Endodermal cell (in vitro differentiated cells): Measurements from ENCODE around the gene ZNF165. TPM values are rescaled to one million over a fixed set of nuclear protein-coding genes. Genes with fewer than 3 reads are reported as not detected.

Experiments
- DNase-seq: peaks from one replicate; pipeline ENCODE4 v3.0.0-alpha.2; 2017
- H3K27ac ChIP-seq: 2 replicates; pipeline ENCODE4 v1.5.1; 2013; ENCODE audit warnings: mild to moderate bottlenecking, low read depth, low read length, moderate library complexity
- H3K27me3 ChIP-seq: 2 replicates; pipeline ENCODE4 v1.6.1; 2013; ENCODE audit warnings: mild to moderate bottlenecking, low read length, moderate library complexity; ENCODE audit not compliant: insufficient read depth, control insufficient read depth, poor library complexity, severe bottlenecking
- H3K36me3 ChIP-seq: 2 replicates; pipeline ENCODE4 v1.7.0; 2013; ENCODE audit warnings: mild to moderate bottlenecking, low read length, moderate library complexity; ENCODE audit not compliant: control insufficient read depth, insufficient read depth
- H3K4me1 ChIP-seq: one replicate; pipeline ENCODE4 v1.7.0; 2013; ENCODE audit warnings: low read length; ENCODE audit not compliant: control insufficient read depth, insufficient read depth
- H3K4me3 ChIP-seq: 2 replicates; pipeline ENCODE4 v1.5.1; 2013; ENCODE audit warnings: mild to moderate bottlenecking, low read length, moderate library complexity
- H3K9ac ChIP-seq: 2 replicates; pipeline ENCODE4 v1.6.1; 2013; ENCODE audit warnings: mild to moderate bottlenecking, low read length, moderate library complexity; ENCODE audit not compliant: poor library complexity, severe bottlenecking; ENCODE audit errors: extremely low read depth
- H3K9me3 ChIP-seq: 2 replicates; pipeline ENCODE4 v1.6.1; 2013; ENCODE audit warnings: mild to moderate bottlenecking, low read length, moderate library complexity; ENCODE audit not compliant: control insufficient read depth
- H3K27ac Mint-ChIP-seq: 2 replicates; pipeline ENCODE4 v1.8.0; 2020; ENCODE audit warnings: mixed read lengths
- H3K27me3 Mint-ChIP-seq: 2 replicates; pipeline ENCODE4 v1.8.0; 2021; ENCODE audit warnings: mild to moderate bottlenecking, mixed read lengths; ENCODE audit not compliant: insufficient read depth
- H3K36me3 Mint-ChIP-seq: 2 replicates; pipeline ENCODE4 v1.8.0; 2020; ENCODE audit warnings: low read depth, mixed read lengths
- H3K4me1 Mint-ChIP-seq: 2 replicates; pipeline ENCODE4 v1.8.0; 2020; ENCODE audit warnings: mixed read lengths
- H3K4me3 Mint-ChIP-seq: 2 replicates; pipeline ENCODE4 v1.8.0; 2020; ENCODE audit warnings: mild to moderate bottlenecking, moderate library complexity, mixed read lengths
- H3K9me3 Mint-ChIP-seq: 2 replicates; pipeline ENCODE4 v1.8.0; 2020; ENCODE audit warnings: mild to moderate bottlenecking, mixed read lengths
- WGBS, 2 experiments: methylation state at CpG; one replicate each; pipeline versions ENCODE4 v1.1.5 to v1.1.7; 2013; ENCODE audit warnings: missing lambda C conversion rate in 2 of 2, mixed read lengths in 1 of 2; ENCODE audit not compliant: insufficient coverage in 1 of 2, insufficient read length in 1 of 2; 5-methylcytosine and 5-hydroxymethylcytosine counted together
- total RNA-seq, 2 donors: library from RNA; stranded (reverse); fragmentation: NEBNext Ultra II Directional in 1 of 2; extraction: Animal tissue kit (Norgen Biotek cat#: 25700) in 1 of 2; gene quantifications; 2 replicates in 1 of 2; 3 replicates in 1 of 2; pipeline ENCODE4 v1.2.1, GENCODE V29; 2021
- TF ChIP-seq, protein P1 (sequence below): fragments of 200-600 bp; sonication (generic); conservative IDR thresholded peaks from 2 replicates; pipeline ENCODE4 v1.5.0; 2021; ENCODE audit warnings: antibody characterized with exemption, mild to moderate bottlenecking

Gene ZNF165
- total RNA-seq, 2 donors from 2014 or later = 5.7 to 7.1 TPM

DNA sequence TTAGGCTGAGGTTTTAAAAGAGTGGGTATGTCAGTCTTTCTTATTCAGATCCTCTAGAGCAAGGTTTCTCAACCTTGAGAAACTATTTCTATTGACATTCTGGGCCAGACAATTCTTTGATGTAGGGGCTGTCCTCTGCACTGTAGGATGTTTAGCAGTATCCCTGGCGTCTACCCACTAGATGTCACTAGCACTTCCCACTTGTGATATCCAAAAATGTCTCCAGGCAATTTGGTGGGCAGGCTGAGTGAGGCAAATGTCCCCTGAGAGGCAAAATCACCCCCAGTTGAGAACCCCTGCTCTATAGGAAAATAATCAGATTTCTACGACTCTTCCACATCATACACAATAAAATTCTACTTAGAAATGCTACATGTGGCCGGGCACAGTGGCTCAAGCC lies 53.6 kb downstream of the ZNF165 start:
- peaks cover 12% of the 10 kb centered on the region for H3K36me3 ChIP-seq
- 43 to 63% methylated on average over 1 to 3 of the region's 3 CpGs for WGBS, 2 experiments
- peak; percentile 59 for DNase-seq

DNA sequence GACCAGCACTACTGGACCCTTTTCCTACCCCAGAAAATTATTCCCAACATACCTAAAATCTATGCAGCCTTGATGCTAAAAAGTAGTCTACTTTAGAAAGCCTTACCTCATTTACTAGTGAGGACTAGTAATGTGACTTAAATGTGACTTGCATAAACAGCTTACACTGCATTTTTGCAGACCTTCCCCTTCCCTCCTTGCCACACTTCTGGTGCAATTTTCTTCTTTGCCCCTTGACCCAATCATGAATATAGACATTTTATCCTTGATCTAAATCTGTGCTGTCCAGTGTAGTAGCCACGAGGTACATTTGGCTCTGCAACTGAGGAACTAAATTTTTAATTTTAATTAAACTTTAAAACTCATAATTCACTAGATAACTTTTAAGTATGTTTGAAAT lies 54.3 kb downstream of the ZNF165 start:
- H3K4me1 Mint-ChIP-seq = peaks cover 21% of the 10 kb centered on the region
- Histone ChIP-seq H3K27ac (no peak overlapping the region), H3K36me3 (peaks cover 5% of the 10 kb centered on the region), H3K4me3 (no peak overlapping the region), H3K4me1 (no peaks in the 10 kb centered on the region), H3K9ac (no peak overlapping the region), H3K27me3 (peaks cover under 1% of the 10 kb centered on the region), H3K9me3 (no peaks in the 10 kb centered on the region)
- no peak overlapping the region for H3K27ac Mint-ChIP-seq
- TF ChIP-seq, protein P1, sequence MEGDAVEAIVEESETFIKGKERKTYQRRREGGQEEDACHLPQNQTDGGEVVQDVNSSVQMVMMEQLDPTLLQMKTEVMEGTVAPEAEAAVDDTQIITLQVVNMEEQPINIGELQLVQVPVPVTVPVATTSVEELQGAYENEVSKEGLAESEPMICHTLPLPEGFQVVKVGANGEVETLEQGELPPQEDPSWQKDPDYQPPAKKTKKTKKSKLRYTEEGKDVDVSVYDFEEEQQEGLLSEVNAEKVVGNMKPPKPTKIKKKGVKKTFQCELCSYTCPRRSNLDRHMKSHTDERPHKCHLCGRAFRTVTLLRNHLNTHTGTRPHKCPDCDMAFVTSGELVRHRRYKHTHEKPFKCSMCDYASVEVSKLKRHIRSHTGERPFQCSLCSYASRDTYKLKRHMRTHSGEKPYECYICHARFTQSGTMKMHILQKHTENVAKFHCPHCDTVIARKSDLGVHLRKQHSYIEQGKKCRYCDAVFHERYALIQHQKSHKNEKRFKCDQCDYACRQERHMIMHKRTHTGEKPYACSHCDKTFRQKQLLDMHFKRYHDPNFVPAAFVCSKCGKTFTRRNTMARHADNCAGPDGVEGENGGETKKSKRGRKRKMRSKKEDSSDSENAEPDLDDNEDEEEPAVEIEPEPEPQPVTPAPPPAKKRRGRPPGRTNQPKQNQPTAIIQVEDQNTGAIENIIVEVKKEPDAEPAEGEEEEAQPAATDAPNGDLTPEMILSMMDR = no peak
- 79% methylated on average over 1 of the region's 1 CpG; no CpG with 5 or more reads in 1 of the 2 experiments for WGBS, 2 experiments
- H3K9me3 Mint-ChIP-seq = no peaks in the 10 kb centered on the region
- peaks cover 14% of the 10 kb centered on the region for H3K36me3 Mint-ChIP-seq
- no peak for DNase-seq
- no peak overlapping the region for H3K4me3 Mint-ChIP-seq
- peaks cover 7% of the 10 kb centered on the region for H3K27me3 Mint-ChIP-seq

More for the DNA sequence above, 53.6 kb downstream of the ZNF165 start:
- TF ChIP-seq, protein P1 = peak; percentile 71
- Histone ChIP-seq H3K4me3 (no peak overlapping the region), H3K9ac (no peak overlapping the region), H3K4me1 (no peaks in the 10 kb centered on the region), H3K27me3 (no peaks in the 10 kb centered on the region), H3K9me3 (no peaks in the 10 kb centered on the region), H3K27ac (no peak overlapping the region)
- peaks cover 4% of the 10 kb centered on the region for H3K27me3 Mint-ChIP-seq
- no peak overlapping the region for H3K4me3 Mint-ChIP-seq
- peaks cover 21% of the 10 kb centered on the region for H3K36me3 Mint-ChIP-seq
- peaks cover 21% of the 10 kb centered on the region for H3K4me1 Mint-ChIP-seq
- H3K9me3 Mint-ChIP-seq = no peaks in the 10 kb centered on the region
- H3K27ac Mint-ChIP-seq = no peak overlapping the region

DNA sequence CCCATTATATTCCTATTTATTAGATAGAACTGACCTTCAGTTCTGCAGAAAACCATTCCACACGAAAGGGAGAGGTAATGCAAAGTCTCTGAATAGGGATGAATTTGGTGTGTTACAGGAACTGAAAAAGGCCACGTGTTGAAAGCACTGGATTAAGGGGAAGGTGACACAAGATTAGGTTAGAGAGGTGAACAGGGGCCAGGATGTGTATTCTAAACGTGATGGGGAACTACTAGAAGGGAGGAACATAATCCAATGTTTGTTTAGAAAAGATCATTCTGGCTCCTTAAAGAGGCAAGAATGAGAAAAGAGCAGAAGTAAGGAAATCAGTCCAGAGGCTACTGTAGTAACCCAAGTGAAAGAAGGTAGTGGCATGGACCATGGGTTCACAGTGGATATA lies 55.0 kb downstream of the ZNF165 start:
- H3K36me3 ChIP-seq = no peaks in the 10 kb centered on the region
- H3K27me3 Mint-ChIP-seq = peaks cover 14% of the 10 kb centered on the region
- peaks cover 7% of the 10 kb centered on the region for H3K36me3 Mint-ChIP-seq
- H3K27ac Mint-ChIP-seq = no peak overlapping the region
- WGBS, 2 experiments = 42 to 57% methylated on average over 2 to 3 of the region's 3 CpGs
- DNase-seq = no peak
- H3K4me3 ChIP-seq = peak overlapping the region; percentile 86
- no peaks in the 10 kb centered on the region for H3K4me1 ChIP-seq
- H3K27me3 ChIP-seq = peaks cover 7% of the 10 kb centered on the region
- TF ChIP-seq, protein P1 = no peak
- H3K9me3 ChIP-seq = no peaks in the 10 kb centered on the region
- peaks cover 21% of the 10 kb centered on the region for H3K4me1 Mint-ChIP-seq
- no peak overlapping the region for H3K9ac ChIP-seq
- peak overlapping the region; percentile 89 for H3K4me3 Mint-ChIP-seq
- H3K27ac ChIP-seq = no peak overlapping the region
- H3K9me3 Mint-ChIP-seq = no peaks in the 10 kb centered on the region
